GM18870 (cell line): ENCODE measurements around the gene NID2.

Experiments used
- ATAC-seq: cut with Tn5 transposase; IDR thresholded peaks from one replicate; pipeline ENCODE4 v1.9.1; 2021; ENCODE audit warnings: moderate library complexity; ENCODE audit not compliant: unreplicated experiment

The NID2 gene

GRCh38 chr14:52068615-52069306, at the start of gene NID2:
TSS of gene NID2 (minus strand) at chr14:52069059. CDS start at chr14:52068994, 65 bp downstream.
- ATAC-seq = no peak

- no peak for ATAC-seq
Measured at GRCh38 chr14:52117111-52117832, 48.4 kb upstream of the NID2 start.

- ATAC-seq = no peak
Measured at GRCh38 chr14:52115286-52115685, 46.4 kb upstream of the NID2 start.

- ATAC-seq = no peak
Measured at GRCh38 chr14:52112336-52113018, 43.6 kb upstream of the NID2 start.

- ATAC-seq = no peak
Measured at GRCh38 chr14:52111583-52111982, 42.7 kb upstream of the NID2 start.

GRCh38 chr14:52110441-52111086, 41.7 kb upstream of the NID2 start:
- ATAC-seq = no peak

- no peak for ATAC-seq
Measured at GRCh38 chr14:52108823-52109222, 40.0 kb upstream of the NID2 start.

- ATAC-seq = no peak
Measured at GRCh38 chr14:52106840-52107239, 38.0 kb upstream of the NID2 start.

GRCh38 chr14:52103416-52103815, 34.6 kb upstream of the NID2 start:
- no peak for ATAC-seq

- ATAC-seq = no peak
Measured at GRCh38 chr14:52095794-52096193, 26.9 kb upstream of the NID2 start.

GRCh38 chr14:52095336-52095735, 26.5 kb upstream of the NID2 start:
- ATAC-seq = no peak

- ATAC-seq = no peak
Measured at GRCh38 chr14:52094546-52095271, 25.9 kb upstream of the NID2 start.

- no peak for ATAC-seq
Measured at GRCh38 chr14:52091928-52092327, 23.1 kb upstream of the NID2 start.

GRCh38 chr14:52090936-52091335, 22.1 kb upstream of the NID2 start:
- ATAC-seq = no peak

GRCh38 chr14:52089218-52089617, 20.4 kb upstream of the NID2 start:
- no peak for ATAC-seq

- ATAC-seq = no peak
Measured at GRCh38 chr14:52086711-52087110, 17.9 kb upstream of the NID2 start.

GRCh38 chr14:52082903-52083302, 14.0 kb upstream of the NID2 start:
- no peak for ATAC-seq

- no peak for ATAC-seq
Measured at GRCh38 chr14:52081964-52082363, 13.1 kb upstream of the NID2 start.

GRCh38 chr14:52080808-52081755, 12.2 kb upstream of the NID2 start:
- ATAC-seq = no peak
